Amygdala (tissue), 56 donors: ENCODE data around the gene PRKCE.

Experiments
- DNase-seq, 56 donors: peaks; one replicate each; lab custom pipeline; 2025; lab: John Stamatoyannopoulos, UW

PRKCE gene

GRCh38 chr2:45631319-45631718 lies 20.2 kb upstream of the PRKCE start:
- DNase-seq, result no peak

- no peak for DNase-seq
Observed at GRCh38 chr2:45631955-45632354, 19.5 kb upstream of the PRKCE start.

GRCh38 chr2:45634223-45634622 lies 17.3 kb upstream of the PRKCE start:
- no peak for DNase-seq

GRCh38 chr2:45636008-45636407 lies 15.5 kb upstream of the PRKCE start:
- DNase-seq, result no peak

- DNase-seq, result no peak
Observed at GRCh38 chr2:45637440-45637839, 14.0 kb upstream of the PRKCE start.

GRCh38 chr2:45640576-45640975 lies 10.9 kb upstream of the PRKCE start:
- DNase-seq, result no peak

GRCh38 chr2:45643095-45643494 lies 8.4 kb upstream of the PRKCE start:
- DNase-seq, result no peak

GRCh38 chr2:45643543-45644542 lies 7.6 kb upstream of the PRKCE start:
- DNase-seq, result peak in 43 of 56 donors; percentile 7 to 73 (median 37)

GRCh38 chr2:45646289-45646688 lies 5.2 kb upstream of the PRKCE start:
- no peak for DNase-seq

- DNase-seq, result no peak
Observed at GRCh38 chr2:45647356-45647755, 4.1 kb upstream of the PRKCE start.

GRCh38 chr2:45647986-45648520 lies 3.4 kb upstream of the PRKCE start:
- no peak for DNase-seq

GRCh38 chr2:45648636-45649035 lies 2.8 kb upstream of the PRKCE start:
- no peak for DNase-seq

GRCh38 chr2:45649462-45649857 lies 2.0 kb upstream of the PRKCE start:
- peak in 2 of 56 donors; percentile 39 to 45 for DNase-seq

GRCh38 chr2:45649858-45650811 lies 1.3 kb upstream of the PRKCE start:
- DNase-seq, result peak in 46 of 56 donors; percentile 19 to 75 (median 58)

GRCh38 chr2:45650851-45651414 lies 542 bp upstream of the PRKCE start:
- peak; percentile 10 to 95 (median 87) for DNase-seq

GRCh38 chr2:45652090-45653031 lies 886 bp downstream of the PRKCE start:
- DNase-seq, result peak in 29 of 56 donors; percentile 4 to 48 (median 26)

GRCh38 chr2:45653122-45653913 lies 1.8 kb downstream of the PRKCE start:
- no peak for DNase-seq

GRCh38 chr2:45654250-45654649 lies 2.8 kb downstream of the PRKCE start:
- DNase-seq, result peak in 1 of 56 donors; percentile 25
